T-cell (primary cell): ENCODE measurements around the gene SHF. TPM values are rescaled to one million over a fixed set of nuclear protein-coding genes. Genes with fewer than 3 reads are reported as not detected.
A peak's percentile ranks its signal among the peaks of the same experiment; 100 is the strongest.
"Not testable (repeated sequence)": the region's sequence is repeated elsewhere in the genome, so short reads cannot be mapped to it uniquely, and the experiment has no call there.

Source experiments
- ATAC-seq, 4 experiments: fragments of 200-7000 bp in 3 of 4; fragments of 150-1000 bp in 1 of 4; cut with Tn5 transposase; replicated peaks in 1 of 4; 1 replicate in 3 of 4; 2 replicates in 1 of 4; pipeline ENCODE4 v1.10.0; 2021; ENCODE audit warnings: moderate library complexity in 3 of 4, mild to moderate bottlenecking in 2 of 4, moderate number of reproducible peaks in 1 of 4
- CTCF ChIA-PET, 2 donors: fragments of 300-600 bp; sonication (Branson Sonifier 250); formaldehyde crosslinking; loops; one replicate each; lab custom pipeline; 2022; ENCODE audit warnings: antibody characterized with exemption in 2 of 2; lab: Charles Lee
- POLR2A ChIA-PET, 2 donors: fragments of 300-600 bp; sonication (Branson Sonifier 250); formaldehyde crosslinking; loops; one replicate each; lab custom pipeline; 2022; ENCODE audit warnings: antibody characterized with exemption in 2 of 2; lab: Charles Lee
- DNase-seq, 35 experiments: peaks; one replicate each; pipeline versions ENCODE4 v3.0.0 to v3.0.0-alpha.2; 2013 to 2023
- H3K27ac ChIP-seq: one replicate; pipeline ENCODE4 v1.5.1; 2013; ENCODE audit warnings: low read length
- H3K27me3 ChIP-seq, 2 experiments: replicated peaks in 1 of 2; 1 replicate in 1 of 2; 2 replicates in 1 of 2; pipeline versions ENCODE4 v1.6.1 to v1.7.0; 2013; ENCODE audit warnings: low read length in 1 of 2, mixed read lengths in 1 of 2; ENCODE audit not compliant: control insufficient read depth in 2 of 2, insufficient read depth in 2 of 2; ENCODE audit errors: extremely low read depth in 1 of 2
- H3K36me3 ChIP-seq, 2 donors: 1 replicate in 1 of 2; 2 replicates in 1 of 2; pipeline versions ENCODE4 v1.6.1 to v1.7.0; 2013; ENCODE audit warnings: low read length in 1 of 2; ENCODE audit not compliant: control insufficient read depth in 2 of 2, insufficient read depth in 1 of 2; ENCODE audit errors: extremely low read depth in 1 of 2
- H3K4me1 ChIP-seq, 2 experiments: 1 replicate in 1 of 2; 2 replicates in 1 of 2; pipeline versions ENCODE4 v1.6.1 to v1.7.0; 2013; ENCODE audit warnings: low read length in 2 of 2, mixed read lengths in 1 of 2; ENCODE audit not compliant: insufficient read depth in 2 of 2, control insufficient read depth in 1 of 2; ENCODE audit errors: extremely low read depth in 1 of 2
- H3K4me3 ChIP-seq, 2 donors: 1 replicate in 1 of 2; 2 replicates in 1 of 2; pipeline versions ENCODE4 v1.5.1 to v1.7.0; 2013; ENCODE audit warnings: mild to moderate bottlenecking in 2 of 2, low read length in 1 of 2, moderate library complexity in 1 of 2; ENCODE audit not compliant: control insufficient read depth in 1 of 2; ENCODE audit errors: extremely low read depth in 1 of 2
- H3K9me3 ChIP-seq: 2 replicates; pipeline ENCODE4 v1.7.0; 2013
- H3K27ac Mint-ChIP-seq, 2 donors: one replicate each; pipeline ENCODE4 v1.8.0; 2020 to 2021; ENCODE audit warnings: mild to moderate bottlenecking in 2 of 2, mixed read lengths in 2 of 2
- H3K27me3 Mint-ChIP-seq, 2 donors: one replicate each; pipeline ENCODE4 v1.8.0; 2021 to 2022; ENCODE audit warnings: mixed read lengths in 2 of 2
- H3K36me3 Mint-ChIP-seq: one replicate; pipeline ENCODE4 v1.8.0; 2021; ENCODE audit warnings: mixed read lengths
- H3K4me1 Mint-ChIP-seq, 3 donors: one replicate each; pipeline ENCODE4 v1.8.0; 2020 to 2022; ENCODE audit warnings: mixed read lengths in 3 of 3, mild to moderate bottlenecking in 1 of 3
- H3K4me3 Mint-ChIP-seq, 3 donors: one replicate each; pipeline ENCODE4 v1.8.0; 2020 to 2022; ENCODE audit warnings: mild to moderate bottlenecking in 3 of 3, mixed read lengths in 3 of 3, moderate library complexity in 3 of 3
- H3K9me3 Mint-ChIP-seq, 3 donors: one replicate each; pipeline ENCODE4 v1.8.0; 2020 to 2022; ENCODE audit warnings: mixed read lengths in 3 of 3
- WGBS: methylation state at CpG from one replicate; pipeline ENCODE4 v1.1.5; 2013; ENCODE audit warnings: missing lambda C conversion rate; ENCODE audit not compliant: insufficient coverage; 5-methylcytosine and 5-hydroxymethylcytosine counted together
- total RNA-seq, 35 experiments: library from RNA in 6 of 35; stranded (reverse) in 6 of 35; fragments of 120-200 nt in 1 of 35; gene quantifications; one replicate each; pipeline versions ENCODE4 v1.2.1 to v1.2.4 and lab custom pipeline; 2013 to 2026

SHF gene, protein sequence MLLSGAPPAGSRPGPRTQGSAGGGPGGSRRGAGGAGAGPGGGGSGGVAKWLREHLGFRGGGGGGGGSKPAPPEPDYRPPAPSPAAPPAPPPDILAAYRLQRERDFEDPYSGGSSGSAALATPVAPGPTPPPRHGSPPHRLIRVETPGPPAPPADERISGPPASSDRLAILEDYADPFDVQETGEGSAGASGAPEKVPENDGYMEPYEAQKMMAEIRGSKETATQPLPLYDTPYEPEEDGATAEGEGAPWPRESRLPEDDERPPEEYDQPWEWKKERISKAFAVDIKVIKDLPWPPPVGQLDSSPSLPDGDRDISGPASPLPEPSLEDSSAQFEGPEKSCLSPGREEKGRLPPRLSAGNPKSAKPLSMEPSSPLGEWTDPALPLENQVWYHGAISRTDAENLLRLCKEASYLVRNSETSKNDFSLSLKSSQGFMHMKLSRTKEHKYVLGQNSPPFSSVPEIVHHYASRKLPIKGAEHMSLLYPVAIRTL
- total RNA-seq: 1 to 10 TPM; 5.1 to 6.5 (median 5.6) TPM
- 2.5 TPM for total RNA-seq (2013)
- total RNA-seq (lab: John Stamatoyannopoulos, UW): 3.8 to 69.9 (median 5.7) reads per million in 29 experiments

DNA sequence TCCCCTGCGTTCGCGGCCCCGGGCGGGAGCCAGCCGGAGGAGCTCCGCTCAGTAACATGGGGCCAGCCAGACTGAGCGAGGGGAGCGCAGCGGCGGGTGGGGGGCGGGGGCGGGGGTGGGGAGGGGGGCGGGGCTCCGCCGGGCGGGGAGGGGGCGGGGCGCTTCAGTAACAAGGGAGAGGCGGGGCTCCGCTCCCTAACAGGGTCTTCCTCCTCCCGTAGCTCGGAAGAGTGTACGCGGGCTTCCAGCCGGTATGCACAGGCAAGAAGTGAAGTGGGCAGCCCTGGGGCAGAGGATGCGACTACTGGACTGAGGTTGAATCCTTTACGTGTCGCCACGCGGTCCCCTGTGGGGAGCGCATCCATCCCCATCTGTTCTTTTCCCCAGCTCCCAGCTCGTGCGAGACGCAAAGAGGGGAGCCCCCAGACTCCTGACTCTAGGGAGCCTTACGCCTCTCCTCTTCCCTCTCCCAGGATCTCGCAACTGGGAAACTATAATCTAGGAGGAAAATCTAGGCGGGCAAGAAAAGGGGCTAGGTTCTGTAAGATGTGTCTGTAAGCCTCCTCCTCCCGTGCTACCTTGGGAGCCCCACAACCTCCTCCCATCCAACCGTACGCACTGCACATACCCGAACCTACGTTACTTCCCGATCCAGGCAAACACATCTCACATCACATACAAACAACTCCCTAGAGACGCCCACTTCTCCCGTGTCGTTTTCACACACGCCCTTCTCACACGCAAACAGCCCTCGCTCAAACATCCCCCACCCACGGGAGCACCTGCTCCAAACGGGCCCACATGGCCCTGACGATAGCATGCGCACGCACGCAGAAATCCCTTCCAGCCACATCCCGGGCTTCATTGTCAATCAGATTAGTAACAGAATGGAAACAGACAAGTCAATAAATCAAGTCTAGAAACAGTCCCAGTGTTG lies at the start of gene SHF:
TSS of gene SHF (minus strand) at position 73 of the 937 bp plus-strand sequence. CDS start at position 58, 15 bp downstream.
- peak within 1 kb of the TSS; percentile 76 to 90 for H3K27ac Mint-ChIP-seq
- peaks cover 0 to 9% of the 10 kb centered on the region in 2 experiments for H3K27me3 ChIP-seq
- H3K4me3 ChIP-seq: peak within 1 kb of the TSS; percentile 74 to 97
- DNase-seq: peak in 33 of 35 experiments; percentile 39 to 80 (median 57)
- no peaks in the 10 kb centered on the region for H3K36me3 ChIP-seq
- peaks cover 2 to 20% of the 10 kb centered on the region in 2 experiments for H3K4me1 ChIP-seq
- POLR2A ChIA-PET: interaction anchor here (0.5 to 1.2 kb wide), 5 partner anchors 10 to 402 kb away, joined by 3 to 10 read pairs (median 4); no protein-coding TSS in a partner anchor
- 5% methylated on average over 25 of the region's 57 CpGs for WGBS
- H3K27me3 Mint-ChIP-seq: no peaks in the 10 kb centered on the region
- H3K4me1 Mint-ChIP-seq: peaks cover 14 to 25% (median 23%) of the 10 kb centered on the region in 3 donors
- CTCF ChIA-PET: interaction anchor here (0.6 to 1.3 kb wide), 5 partner anchors 10 to 214 kb away, joined by 3 to 9 read pairs (median 5); a partner anchor contains a TSS
- no peaks in the 10 kb centered on the region for H3K36me3 Mint-ChIP-seq
- peak; percentile 75 to 80 (median 78) for ATAC-seq
- no peaks in the 10 kb centered on the region for H3K9me3 ChIP-seq
- H3K4me3 Mint-ChIP-seq: peak within 1 kb of the TSS; percentile 86 to 92 (median 86)
- peak within 1 kb of the TSS; percentile 44 for H3K27ac ChIP-seq
- no peaks in the 10 kb centered on the region for H3K9me3 Mint-ChIP-seq

DNA sequence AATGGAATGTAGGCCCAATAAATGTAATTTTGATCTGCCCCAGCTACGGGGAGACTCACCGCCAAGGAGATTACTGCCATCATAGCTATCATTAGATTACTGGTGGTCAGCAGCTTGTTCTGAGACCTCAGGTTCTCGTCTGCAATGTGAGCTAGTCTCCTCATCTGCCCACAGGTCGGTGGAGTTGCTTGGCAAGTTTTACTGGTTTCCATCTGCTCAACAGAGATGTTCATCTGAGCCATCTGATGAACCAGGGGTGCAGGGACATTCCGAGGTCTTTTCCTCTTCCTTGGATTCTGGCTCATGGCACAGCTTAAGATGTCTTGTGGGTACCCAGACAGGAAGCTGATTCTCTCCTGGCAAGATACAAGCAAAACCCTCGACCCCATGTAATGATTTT lies 49.0 kb upstream of the SHF start:
- CTCF ChIA-PET, H3K27me3 ChIP-seq, H3K36me3 ChIP-seq, H3K4me1 Mint-ChIP-seq, H3K4me1 ChIP-seq, H3K27ac ChIP-seq, POLR2A ChIA-PET, H3K9me3 ChIP-seq, DNase-seq, H3K36me3 Mint-ChIP-seq, ATAC-seq, H3K27ac Mint-ChIP-seq, H3K4me3 ChIP-seq, H3K4me3 Mint-ChIP-seq: not testable (repeated sequence)
- H3K27me3 Mint-ChIP-seq: peaks cover 10 to 14% of the 10 kb centered on the region in 2 donors
- peaks cover 13 to 76% (median 49%) of the 10 kb centered on the region in 3 donors for H3K9me3 Mint-ChIP-seq
- 71% methylated on average over 5 of the region's 6 CpGs for WGBS

DNA sequence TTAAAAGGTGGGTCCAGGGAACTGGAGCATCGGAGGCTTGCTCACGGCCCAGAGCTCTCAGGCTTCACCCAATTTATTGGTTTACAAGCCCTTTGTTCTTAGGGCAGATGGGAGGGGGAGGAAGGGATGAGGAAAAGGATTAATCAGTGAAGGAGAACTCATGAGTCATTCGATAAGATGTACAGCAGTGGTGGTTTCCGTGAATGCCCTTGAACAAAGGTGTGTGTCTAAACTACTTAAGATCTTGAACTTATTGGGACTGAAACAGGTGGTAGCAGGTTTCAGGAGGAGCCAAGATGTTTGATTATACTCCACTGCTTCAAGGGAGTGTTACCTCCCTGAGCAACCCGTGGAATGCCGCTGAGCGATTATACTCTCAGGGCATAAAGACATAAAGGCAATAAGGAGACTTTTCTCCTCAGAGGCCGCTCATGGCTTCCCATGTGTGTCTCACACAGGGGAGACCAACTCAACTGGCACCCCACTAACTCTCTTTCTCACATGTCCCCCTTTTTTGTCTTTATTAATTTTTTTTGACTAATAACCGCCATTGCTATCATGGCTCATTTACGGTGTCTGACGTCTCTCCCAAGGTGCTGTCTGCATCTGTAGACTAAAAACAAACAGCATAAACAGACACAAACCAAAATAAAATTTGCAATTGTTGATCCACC lies 46.9 kb upstream of the SHF start:
- Mint-ChIP-seq H3K27me3 (peaks cover 17 to 20% of the 10 kb centered on the region in 2 donors), H3K36me3 (peaks cover 7% of the 10 kb centered on the region), H3K4me1 (no peaks in the 10 kb centered on the region), H3K9me3 (peaks cover 13 to 57% (median 35%) of the 10 kb centered on the region in 3 donors), H3K27ac (no peak overlapping the region), H3K4me3 (no peak overlapping the region)
- ATAC-seq (no peak), DNase-seq (no peak)
- 86% methylated on average over 6 of the region's 11 CpGs for WGBS
- Histone ChIP-seq H3K36me3 (no peaks in the 10 kb centered on the region), H3K27ac (no peak overlapping the region), H3K9me3 (peaks cover 2% of the 10 kb centered on the region), H3K4me3 (no peak overlapping the region), H3K4me1 (no peaks in the 10 kb centered on the region), H3K27me3 (peaks cover 0 to 14% of the 10 kb centered on the region in 2 experiments)
- ChIA-PET CTCF (no interaction called here), POLR2A (no interaction called here)

DNA sequence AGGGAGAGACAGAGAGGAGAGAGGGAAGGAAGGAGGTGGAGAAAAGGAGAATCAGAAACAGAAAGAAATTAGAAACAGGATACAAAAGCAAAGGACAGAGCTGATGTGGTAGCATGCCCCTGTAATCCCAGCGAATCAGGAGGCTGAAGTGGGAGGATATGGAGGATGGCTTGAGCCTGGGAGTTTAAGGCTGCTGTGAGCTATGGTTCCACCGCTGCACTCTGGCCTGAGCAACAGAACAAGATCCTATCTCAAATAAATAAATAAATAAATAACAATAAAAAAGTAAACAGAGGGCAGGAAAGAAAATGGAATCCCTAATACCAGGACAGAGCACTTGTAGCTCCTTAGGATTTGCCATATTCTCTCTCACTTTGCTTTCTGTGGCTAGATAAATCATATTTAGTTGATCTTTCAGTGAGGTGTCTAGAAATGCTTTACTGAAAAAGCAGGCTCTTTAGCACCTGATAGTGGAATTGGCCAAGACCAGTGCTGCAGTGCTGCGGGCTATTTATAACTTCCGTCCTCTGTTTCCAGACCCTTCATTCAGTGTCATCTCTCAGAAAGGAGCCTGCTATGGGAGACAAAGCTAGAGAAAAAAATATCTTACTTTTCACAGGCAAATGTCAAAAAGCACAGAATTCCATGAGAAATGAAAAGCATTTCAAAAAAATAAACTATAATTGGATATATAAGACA lies 44.2 kb upstream of the SHF start:
- Histone ChIP-seq H3K27me3 (peaks cover 0 to 14% of the 10 kb centered on the region in 2 experiments), H3K36me3 (no peaks in the 10 kb centered on the region), H3K27ac (no peak overlapping the region), H3K9me3 (peaks cover 2% of the 10 kb centered on the region), H3K4me3 (no peak overlapping the region), H3K4me1 (no peaks in the 10 kb centered on the region)
- peaks cover 2 to 35% (median 22%) of the 10 kb centered on the region in 3 donors for H3K9me3 Mint-ChIP-seq
- H3K27me3 Mint-ChIP-seq: peaks cover 11 to 21% of the 10 kb centered on the region in 2 donors
- ATAC-seq (no peak), DNase-seq (no peak)
- H3K36me3 Mint-ChIP-seq: no peaks in the 10 kb centered on the region
- no CpG with 5 or more reads among the region's 4 CpGs for WGBS
- no peak overlapping the region for H3K27ac Mint-ChIP-seq
- ChIA-PET POLR2A (no interaction called here), CTCF (no interaction called here)
- H3K4me1 Mint-ChIP-seq: no peaks in the 10 kb centered on the region
- no peak overlapping the region for H3K4me3 Mint-ChIP-seq

DNA sequence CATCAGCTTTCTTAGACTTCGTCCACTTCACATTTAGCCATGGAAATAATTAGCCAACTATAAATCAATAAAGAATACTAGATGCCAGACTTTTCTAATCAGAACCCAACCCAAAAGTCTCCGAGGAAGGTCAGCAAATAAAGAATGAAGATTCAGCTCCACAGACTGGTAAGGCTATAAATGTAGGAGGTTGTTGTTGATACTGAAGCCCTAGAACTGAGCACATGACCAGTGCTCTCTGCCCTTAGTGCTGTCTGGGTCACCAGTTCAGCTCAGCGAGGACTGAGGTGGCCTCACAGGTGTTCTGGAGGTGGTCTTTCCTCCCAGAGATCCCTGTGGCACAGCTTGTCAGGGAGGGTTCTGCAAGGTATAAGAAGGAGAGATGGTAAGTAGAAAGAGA lies 43.4 kb upstream of the SHF start:
- CTCF ChIA-PET: interaction anchor here in 1 of 2 donors (0.6 kb wide), 2 partner anchors 27 to 933 kb away, joined by 3 read pairs; no protein-coding TSS in a partner anchor
- POLR2A ChIA-PET: no interaction called here

More for the DNA sequence above, 43.4 kb upstream of the SHF start:
- no peaks in the 10 kb centered on the region for H3K36me3 Mint-ChIP-seq
- H3K4me3 ChIP-seq: no peak overlapping the region
- H3K27ac ChIP-seq: no peak overlapping the region
- H3K27me3 Mint-ChIP-seq: peaks cover 11 to 19% of the 10 kb centered on the region in 2 donors
- peaks cover 0 to 27% (median 17%) of the 10 kb centered on the region in 3 donors for H3K9me3 Mint-ChIP-seq
- H3K4me1 ChIP-seq: no peaks in the 10 kb centered on the region
- DNase-seq (no peak), ATAC-seq (no peak)
- H3K4me1 Mint-ChIP-seq: no peaks in the 10 kb centered on the region
- peaks cover 0 to 14% of the 10 kb centered on the region in 2 experiments for H3K27me3 ChIP-seq
- H3K9me3 ChIP-seq: peaks cover 2% of the 10 kb centered on the region
- H3K4me3 Mint-ChIP-seq: no peak overlapping the region
- H3K27ac Mint-ChIP-seq: no peak overlapping the region
- no peaks in the 10 kb centered on the region for H3K36me3 ChIP-seq
- no CpG with 5 or more reads among the region's 3 CpGs for WGBS
